ENCODE measurements around the gene POP4.
"Not testable (repeated sequence)": the region's sequence is repeated elsewhere in the genome, so short reads cannot be mapped to it uniquely, and the experiment has no call there.

POP4 gene

GRCh38 chr19:29610574-29611271, 4.6 kb downstream of the POP4 start:
- DNase-seq (ENCODE audit: low spot score) = peak; percentile 54

DNA sequence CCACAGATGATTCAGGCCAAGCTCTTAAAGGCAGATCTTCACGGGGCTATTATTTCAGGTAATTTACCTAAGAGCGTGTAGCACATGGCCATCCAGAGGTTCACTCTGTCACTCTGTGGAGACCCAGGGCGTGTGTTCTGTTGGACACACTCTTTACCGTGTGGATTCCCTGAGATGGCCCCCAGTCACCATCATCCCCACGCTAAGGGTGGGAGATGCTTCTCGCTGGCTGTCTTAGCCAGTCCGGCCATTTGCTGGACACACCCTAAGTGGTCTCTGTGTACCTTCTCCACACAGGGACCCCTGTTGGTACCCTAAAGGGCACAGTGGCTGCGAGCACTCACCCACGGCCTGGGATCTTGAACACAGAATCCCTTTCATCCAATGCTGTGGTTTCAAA, 6.0 kb downstream of the POP4 start:
- no peak for DNase-seq (ENCODE audit: low spot score)

DNA sequence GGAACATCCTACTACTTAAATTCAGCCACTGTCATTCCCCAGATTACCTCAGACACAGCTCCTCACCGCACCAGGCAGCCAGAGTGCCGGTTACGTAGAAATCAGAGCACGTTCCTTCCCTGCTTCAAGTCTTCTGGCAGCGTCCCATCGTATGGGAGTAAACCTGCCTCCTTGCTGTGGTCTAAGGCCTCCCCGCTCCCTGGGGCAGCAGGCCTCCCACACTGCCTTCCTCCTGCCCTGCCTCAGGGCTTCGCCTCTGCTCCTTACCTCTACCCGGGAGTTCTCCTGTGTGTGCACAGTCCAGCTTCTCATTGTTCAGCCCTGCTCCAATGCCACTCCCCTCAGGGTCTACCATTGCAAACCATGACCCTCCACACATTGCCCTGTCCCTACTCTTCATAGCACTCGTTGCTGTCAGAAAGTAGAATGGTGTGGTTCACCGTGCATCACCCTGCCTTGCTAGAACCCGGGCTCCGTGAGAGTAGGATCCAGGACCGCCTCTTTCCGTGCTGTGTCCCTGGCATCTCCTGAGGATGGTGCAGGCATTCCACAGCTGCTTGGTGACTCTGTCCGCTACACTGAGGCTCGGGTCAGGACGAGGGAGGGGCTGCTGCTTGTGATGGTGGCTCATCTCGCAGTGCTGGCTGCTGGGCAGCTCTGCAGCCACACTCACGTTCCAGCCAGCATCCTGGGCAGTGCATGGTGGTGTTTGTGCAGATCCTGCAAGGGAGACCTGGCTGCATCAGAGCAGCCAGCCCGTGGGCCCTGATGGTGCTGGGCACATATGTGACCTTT, 6.9 kb downstream of the POP4 start:
- no peak for DNase-seq (ENCODE audit: low spot score)

DNA sequence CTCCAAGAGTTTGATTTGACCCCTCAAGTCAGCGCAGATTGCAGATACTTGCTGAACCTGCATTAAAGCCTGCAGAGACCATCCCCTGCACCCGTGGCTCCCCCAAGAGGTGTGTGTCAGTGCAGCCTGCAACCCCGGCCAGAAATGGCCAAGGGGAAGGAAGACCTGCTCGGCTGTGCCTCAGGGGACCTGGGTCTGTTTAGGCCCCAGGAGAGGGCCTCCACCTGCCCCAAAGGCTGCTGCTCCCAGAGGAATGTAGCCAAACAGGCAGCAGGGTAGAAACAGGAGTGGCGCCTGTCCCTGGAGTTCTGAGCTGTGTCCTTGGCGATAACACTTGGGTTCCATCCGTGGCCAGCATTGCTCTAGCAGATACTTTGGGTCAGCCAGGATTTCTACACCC, 8.0 kb downstream of the POP4 start:
- DNase-seq (ENCODE audit: low spot score) = no peak

DNA sequence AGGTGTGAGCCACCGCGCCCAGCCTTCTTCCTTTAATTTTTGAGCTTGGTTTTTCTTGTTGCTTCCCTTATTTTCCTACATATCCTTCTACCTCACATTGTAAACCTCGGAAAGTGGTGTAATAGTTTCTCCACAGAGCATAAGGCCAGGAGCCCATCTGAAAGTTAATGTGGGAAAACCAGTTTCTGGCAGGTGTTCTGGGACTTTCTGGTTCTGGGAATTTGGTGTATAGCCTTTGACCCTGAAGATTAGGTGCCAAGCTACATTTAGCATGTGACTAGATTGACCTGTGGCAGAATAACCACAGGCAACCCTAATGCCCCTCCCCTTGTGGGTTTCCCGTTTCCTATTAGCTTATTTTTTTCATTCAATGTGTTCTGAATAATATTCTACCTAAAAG, 8.7 kb downstream of the POP4 start:
- DNase-seq (ENCODE audit: low spot score) = no peak

GRCh38 chr19:29615891-29616425, 9.9 kb downstream of the POP4 start:
- DNase-seq (ENCODE audit: low spot score) = no peak

DNA sequence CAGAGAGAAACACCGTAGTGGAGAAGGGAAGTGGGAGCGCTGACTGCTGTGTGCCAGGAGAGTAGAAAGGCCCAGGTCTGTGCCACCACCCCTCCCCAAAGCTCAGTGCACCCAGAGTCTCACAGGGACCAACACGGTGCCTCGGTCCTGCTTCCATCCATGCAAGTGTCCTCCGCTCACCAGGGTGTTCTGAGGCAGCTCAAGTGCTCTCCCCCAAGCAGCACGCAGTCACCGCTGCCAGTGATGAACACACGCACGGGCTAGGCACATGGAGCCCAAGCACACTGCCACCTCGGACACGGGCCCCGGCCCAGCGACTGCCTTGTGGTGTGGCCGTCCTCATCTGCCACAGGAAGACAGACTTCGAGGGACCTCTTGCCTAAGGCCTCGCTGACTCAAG, 10.5 kb downstream of the POP4 start:
- DNase-seq (ENCODE audit: low spot score) = no peak

- no peak for DNase-seq (ENCODE audit: low spot score)
Measured at GRCh38 chr19:29617366-29618266, 11.5 kb downstream of the POP4 start.

DNA sequence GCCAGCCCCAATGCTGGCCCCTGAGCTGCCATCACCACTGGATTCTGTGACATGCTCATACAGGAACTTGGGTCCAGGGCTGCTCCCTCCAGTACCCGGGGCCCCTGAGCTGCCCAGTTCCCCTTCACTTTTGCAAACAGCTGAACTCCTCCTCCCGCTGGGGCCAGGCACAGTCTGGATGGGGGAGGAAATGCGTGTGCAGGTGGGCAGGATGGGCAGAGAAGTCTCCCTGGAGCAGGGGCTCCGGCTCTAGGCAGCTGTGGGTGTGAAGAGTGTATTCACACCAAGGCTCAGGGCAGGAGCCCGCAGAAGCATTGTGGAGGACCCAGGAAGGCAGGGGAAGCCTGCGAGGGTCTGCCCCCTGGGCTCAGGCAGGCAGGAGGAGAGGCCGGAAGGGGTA, 12.4 kb downstream of the POP4 start:
- no peak for DNase-seq (ENCODE audit: low spot score)

GRCh38 chr19:29618871-29619270, 12.8 kb downstream of the POP4 start:
- no peak for DNase-seq (ENCODE audit: low spot score)

- DNase-seq (ENCODE audit: low spot score) = no peak
Measured at GRCh38 chr19:29620931-29621351, 14.9 kb downstream of the POP4 start.

DNA sequence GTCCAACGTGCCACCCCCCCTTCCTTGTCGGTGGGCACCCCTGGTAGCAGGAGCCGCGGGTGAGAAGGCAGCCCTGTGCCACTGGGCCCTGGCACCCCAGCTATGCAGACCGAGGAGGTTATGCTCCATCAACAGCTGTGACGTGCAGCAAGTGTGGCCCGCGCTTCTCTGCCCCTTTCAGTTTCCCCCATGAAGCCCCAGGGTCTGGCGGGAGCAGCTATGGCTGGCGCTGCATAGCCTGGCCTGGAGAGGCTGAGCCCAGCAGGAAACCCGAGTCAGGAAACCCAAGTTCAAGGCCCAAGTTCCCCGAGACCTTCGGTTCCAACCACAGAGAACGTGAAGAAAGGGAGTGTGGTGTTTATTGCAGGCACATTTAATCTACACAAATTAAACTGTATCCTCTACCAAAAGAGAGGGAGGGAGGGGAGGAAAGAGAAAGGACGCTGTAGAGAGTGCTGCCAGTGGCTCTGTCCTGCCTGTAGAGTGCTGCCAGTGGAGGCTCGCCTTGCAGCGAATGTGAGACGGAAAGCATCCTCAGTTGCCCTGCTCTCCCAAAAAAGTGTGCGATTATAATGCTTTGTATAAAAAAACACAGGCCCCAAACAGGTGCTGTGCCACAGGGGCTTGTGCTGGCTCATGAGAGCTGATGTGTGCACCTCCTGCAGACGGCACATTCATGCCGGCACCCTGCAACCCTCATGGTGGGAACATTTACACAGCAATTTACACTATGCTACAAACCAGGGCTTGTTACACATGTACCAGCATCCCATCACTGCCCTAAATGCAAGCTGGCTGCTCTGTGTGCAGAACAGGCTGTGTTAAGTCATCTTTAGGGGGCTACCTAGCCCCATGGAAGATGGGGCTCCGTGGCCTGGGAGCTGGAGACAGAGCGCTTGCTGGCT, 16.3 kb downstream of the POP4 start:
- no peak for DNase-seq (ENCODE audit: low spot score)

GRCh38 chr19:29623726-29624488, 17.8 kb downstream of the POP4 start:
- DNase-seq (ENCODE audit: low spot score) = no peak

DNA sequence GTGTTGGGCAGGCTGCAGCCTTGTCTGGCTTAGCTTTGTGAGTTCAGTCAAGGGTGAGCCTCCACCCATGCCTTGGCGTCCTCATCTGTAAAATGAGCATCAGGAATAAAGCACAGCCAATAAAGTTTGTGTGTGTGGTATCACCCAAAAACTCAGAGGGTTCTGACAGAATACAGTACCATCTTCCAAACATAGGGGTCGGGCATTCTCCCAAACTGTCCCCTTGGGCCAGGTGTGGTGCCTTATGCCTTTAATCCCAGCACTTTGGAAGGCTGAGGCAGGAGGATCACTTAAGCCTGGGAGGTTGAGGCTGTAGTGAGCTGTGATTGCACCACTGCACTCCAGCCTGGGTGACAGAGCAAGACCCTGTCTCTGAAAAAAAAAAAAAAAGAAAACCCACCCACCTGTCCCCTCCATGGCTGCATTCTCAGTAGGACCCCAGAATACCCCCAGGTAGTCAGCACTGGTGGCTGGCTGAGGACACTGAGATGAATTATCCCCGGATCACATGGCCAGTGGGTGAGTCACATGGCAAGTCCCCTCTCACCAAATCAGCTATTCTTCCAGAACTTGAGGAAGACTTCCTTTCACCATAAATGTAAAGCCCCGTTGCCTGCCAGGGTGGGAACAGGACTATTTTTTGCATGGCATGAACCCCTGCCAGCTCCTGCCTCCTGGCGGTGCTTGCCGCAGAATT, 18.6 kb downstream of the POP4 start:
- DNase-seq (ENCODE audit: low spot score) = no peak

GRCh38 chr19:29625186-29625651, 19.1 kb downstream of the POP4 start:
- DNase-seq (ENCODE audit: low spot score) = no peak

DNA sequence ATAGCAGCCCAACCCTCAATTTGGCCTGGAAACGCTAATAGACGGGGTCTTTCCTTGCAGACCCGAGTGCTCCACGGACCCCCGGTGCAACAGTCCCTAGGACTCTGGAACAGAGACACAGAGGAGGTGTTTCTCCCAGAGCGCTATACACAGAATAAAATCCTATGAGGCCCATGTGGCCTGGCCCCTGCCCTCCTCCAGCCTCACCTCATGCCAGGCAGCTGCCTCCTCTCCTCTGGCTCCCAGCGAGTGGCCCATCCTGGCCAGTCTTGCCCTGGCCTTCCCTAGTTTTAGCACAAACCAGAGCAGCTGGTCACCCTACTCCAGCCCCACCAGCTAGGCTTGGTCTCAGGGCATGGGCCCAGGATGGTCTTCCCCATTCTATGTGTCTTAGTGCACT, 20.3 kb downstream of the POP4 start:
- no peak for DNase-seq (ENCODE audit: low spot score)

DNA sequence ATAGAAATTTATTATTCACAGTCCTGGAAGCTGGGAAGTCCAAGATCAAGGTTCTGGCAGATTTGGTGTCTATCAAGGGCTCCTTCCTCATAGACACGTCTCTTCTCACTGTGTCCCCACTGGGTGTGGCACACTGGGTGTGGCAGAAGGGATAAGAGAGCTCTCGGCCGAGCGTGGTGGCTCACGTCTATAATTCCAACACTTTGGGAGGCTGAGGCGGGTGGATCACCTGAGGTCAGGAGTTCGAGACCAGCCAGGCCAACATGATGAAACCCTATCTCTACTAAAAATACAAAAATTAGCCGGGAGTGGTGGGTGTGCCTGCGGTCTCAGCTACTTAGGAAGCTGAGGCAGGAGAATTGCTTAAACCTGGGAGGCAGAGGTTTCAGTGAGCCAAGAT, 20.7 kb downstream of the POP4 start:
- DNase-seq (ENCODE audit: low spot score) = not testable (repeated sequence)

- no peak for DNase-seq (ENCODE audit: low spot score)
Measured at GRCh38 chr19:29628661-29629385, 22.7 kb downstream of the POP4 start.
